Measurements from ENCODE around the gene KCNE2.
"Not testable (repeated sequence)": the region's sequence is repeated elsewhere in the genome, so short reads cannot be mapped to it uniquely, and the experiment has no call there.

KCNE2 gene

GRCh38 chr21:34362670-34363069, 1.1 kb upstream of the KCNE2 start:
- H3K9me3 Mint-ChIP-seq: peaks cover 2 to 4% of the 10 kb centered on the region in 2 donors
- no peaks in the 10 kb centered on the region for H3K36me3 Mint-ChIP-seq
- DNase-seq (no peak), ATAC-seq (replicated peaks) (no peak)
- H3K27me3 Mint-ChIP-seq: peaks cover 24 to 28% of the 10 kb centered on the region in 2 donors
- peaks cover 7 to 8% of the 10 kb centered on the region in 2 donors for H3K4me1 Mint-ChIP-seq
- no peak overlapping the region for H3K4me3 Mint-ChIP-seq
- no peak overlapping the region for H3K27ac Mint-ChIP-seq

GRCh38 chr21:34364921-34365320, 1.1 kb downstream of the KCNE2 start:
- Mint-ChIP-seq H3K4me1 (peaks cover 7 to 8% of the 10 kb centered on the region in 2 donors), H3K27me3 (peaks cover 21 to 23% of the 10 kb centered on the region in 2 donors), H3K4me3 (no peak overlapping the region), H3K36me3 (no peaks in the 10 kb centered on the region), H3K27ac (no peak overlapping the region), H3K9me3 (no peaks in the 10 kb centered on the region)
- ATAC-seq (replicated peaks) (no peak), DNase-seq (no peak)

DNA sequence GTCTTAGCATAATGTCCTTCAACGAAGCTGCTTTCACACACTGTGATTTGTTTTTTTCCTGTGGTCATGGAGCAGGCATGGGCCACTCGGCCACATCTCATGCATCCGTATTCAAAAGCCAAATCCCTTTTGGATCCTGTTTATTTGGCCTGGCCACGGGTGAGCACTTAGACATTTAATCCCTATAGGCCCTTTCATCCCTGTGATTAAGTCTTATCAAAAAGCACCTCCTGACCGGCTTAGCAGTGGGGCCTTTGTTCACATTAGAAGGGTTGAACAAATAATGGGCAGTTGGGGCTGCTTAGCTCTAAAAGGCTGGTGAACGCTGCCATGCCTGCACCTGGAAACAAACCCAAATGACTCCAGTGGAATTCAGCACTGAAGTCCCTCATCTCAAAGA, 2.0 kb downstream of the KCNE2 start:
- DNase-seq: no peak
- H3K9me3 Mint-ChIP-seq: no peaks in the 10 kb centered on the region
- ATAC-seq (replicated peaks): no peak
- no peaks in the 10 kb centered on the region for H3K36me3 Mint-ChIP-seq
- no peak overlapping the region for H3K27ac Mint-ChIP-seq
- H3K27me3 Mint-ChIP-seq: peaks cover 18 to 22% of the 10 kb centered on the region in 2 donors
- H3K4me1 Mint-ChIP-seq: peaks cover 7 to 8% of the 10 kb centered on the region in 2 donors
- H3K4me3 Mint-ChIP-seq: no peak overlapping the region

DNA sequence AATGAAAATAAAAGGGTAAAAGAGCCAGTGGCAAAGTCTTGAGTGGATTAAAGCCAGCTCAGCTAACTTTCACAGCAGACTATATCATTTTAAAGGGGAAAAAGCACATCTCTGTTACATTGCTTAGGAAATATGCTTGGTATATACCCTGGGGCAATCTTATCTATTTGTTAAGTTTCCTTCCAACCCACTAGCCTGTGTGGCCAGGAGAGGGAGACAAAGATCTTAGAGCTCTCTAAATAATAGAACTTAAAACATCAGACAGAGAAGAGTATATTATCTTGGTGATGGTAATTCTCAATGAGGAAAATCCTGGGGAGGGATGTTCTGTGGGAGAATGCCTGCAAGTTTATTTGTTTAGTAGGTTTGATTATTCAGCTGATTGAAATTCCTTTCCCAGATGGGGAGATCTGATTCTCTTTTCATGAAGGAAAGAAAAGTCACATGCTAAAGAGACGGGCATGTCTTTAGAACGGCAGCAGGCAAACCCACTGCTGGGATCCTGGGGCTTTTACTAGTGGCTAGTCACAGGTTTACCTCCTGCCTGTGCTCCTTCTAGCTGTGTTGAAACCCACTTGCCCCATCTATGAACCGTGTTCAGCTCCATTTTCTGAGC, 3.6 kb downstream of the KCNE2 start:
- no peaks in the 10 kb centered on the region for H3K9me3 Mint-ChIP-seq
- no peak overlapping the region for H3K4me3 Mint-ChIP-seq
- H3K27ac Mint-ChIP-seq: no peak overlapping the region
- H3K4me1 Mint-ChIP-seq: no peaks in the 10 kb centered on the region
- H3K36me3 Mint-ChIP-seq: no peaks in the 10 kb centered on the region
- ATAC-seq (replicated peaks): peak; percentile 61 to 67
- H3K27me3 Mint-ChIP-seq: peaks cover 8 to 20% of the 10 kb centered on the region in 2 donors
- DNase-seq: no peak

GRCh38 chr21:34369741-34370140, 5.9 kb downstream of the KCNE2 start:
- no peak overlapping the region for H3K27ac Mint-ChIP-seq
- no peaks in the 10 kb centered on the region for H3K4me1 Mint-ChIP-seq
- no peak overlapping the region for H3K4me3 Mint-ChIP-seq
- DNase-seq: no peak
- ATAC-seq (replicated peaks): no peak
- H3K36me3 Mint-ChIP-seq: no peaks in the 10 kb centered on the region
- H3K9me3 Mint-ChIP-seq: no peaks in the 10 kb centered on the region
- H3K27me3 Mint-ChIP-seq: peaks cover 8 to 15% of the 10 kb centered on the region in 2 donors

- peaks cover 8 to 15% of the 10 kb centered on the region in 2 donors for H3K27me3 Mint-ChIP-seq
- ATAC-seq (replicated peaks): no peak
- no peaks in the 10 kb centered on the region for H3K36me3 Mint-ChIP-seq
- no peaks in the 10 kb centered on the region for H3K4me1 Mint-ChIP-seq
- no peak overlapping the region for H3K4me3 Mint-ChIP-seq
- DNase-seq: no peak
- H3K27ac Mint-ChIP-seq: no peak overlapping the region
- H3K9me3 Mint-ChIP-seq: no peaks in the 10 kb centered on the region
Measured at GRCh38 chr21:34372321-34372720, 8.5 kb downstream of the KCNE2 start.

DNA sequence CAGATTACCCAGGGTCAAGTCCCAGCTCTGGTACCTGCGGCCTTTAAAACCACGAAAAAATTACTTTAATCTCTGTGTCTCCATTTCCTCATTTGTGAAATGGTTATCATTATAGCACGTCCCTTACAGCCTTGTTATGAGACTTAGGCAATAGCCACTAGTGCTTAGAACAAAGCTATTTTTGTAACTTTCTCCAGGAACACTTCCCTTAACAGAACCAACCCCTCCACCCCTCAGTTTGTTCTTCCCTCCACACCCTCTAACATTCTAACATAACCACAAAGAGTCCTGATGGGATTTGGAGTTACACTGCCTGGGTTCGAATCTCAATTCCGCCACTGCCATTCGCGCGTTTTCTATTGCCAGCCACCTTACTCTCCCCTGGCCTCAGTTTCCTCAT, 10.7 kb downstream of the KCNE2 start:
- H3K27ac Mint-ChIP-seq; ATAC-seq (replicated peaks); H3K9me3 Mint-ChIP-seq; H3K4me3 Mint-ChIP-seq; DNase-seq; H3K36me3 Mint-ChIP-seq; H3K4me1 Mint-ChIP-seq; H3K27me3 Mint-ChIP-seq: not testable (repeated sequence)

- H3K27me3 Mint-ChIP-seq, H3K4me1 Mint-ChIP-seq, H3K27ac Mint-ChIP-seq, H3K4me3 Mint-ChIP-seq, H3K36me3 Mint-ChIP-seq, DNase-seq, H3K9me3 Mint-ChIP-seq: not testable (repeated sequence)
- peak; percentile 97 to 98 for ATAC-seq (replicated peaks)
Measured at GRCh38 chr21:34374940-34375618, 11.3 kb downstream of the KCNE2 start, which contains the start of gene SMIM11. Gene SMIM11 (plus strand): TSS chr21:34375507. CDS start chr21:34379505, 3,998 bp downstream.

- not testable (repeated sequence) for H3K4me1 Mint-ChIP-seq
Measured at GRCh38 chr21:34375619-34375972, 11.8 kb downstream of the KCNE2 start.

DNA sequence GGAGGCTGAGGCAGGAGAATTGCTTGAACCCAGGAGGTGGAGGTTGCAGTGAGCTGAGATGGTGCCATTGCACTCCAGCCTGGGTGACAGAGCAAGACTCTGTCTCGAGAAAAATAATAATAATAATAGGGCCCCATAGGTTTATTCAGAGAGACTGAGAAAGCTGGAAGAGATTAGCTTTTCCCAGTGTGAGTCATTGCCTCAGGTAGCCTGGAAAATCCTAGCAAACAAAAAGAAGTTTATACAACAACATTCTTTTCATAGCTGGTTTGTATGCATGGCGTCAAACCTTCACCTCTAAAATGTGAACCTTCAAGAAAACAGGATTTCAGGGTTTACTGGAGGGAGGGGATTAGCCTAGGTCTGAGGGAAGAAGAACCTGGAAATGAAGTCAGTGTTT, 19.3 kb downstream of the KCNE2 start:
- not testable (repeated sequence) for H3K4me1 Mint-ChIP-seq; H3K36me3 Mint-ChIP-seq; H3K27me3 Mint-ChIP-seq; H3K4me3 Mint-ChIP-seq; H3K27ac Mint-ChIP-seq; H3K9me3 Mint-ChIP-seq; DNase-seq; ATAC-seq (replicated peaks)

More at GRCh38 chr21:34375619-34375972, 11.8 kb downstream of the KCNE2 start:
- not testable (repeated sequence) for H3K9me3 Mint-ChIP-seq, H3K27ac Mint-ChIP-seq, DNase-seq, H3K27me3 Mint-ChIP-seq, H3K36me3 Mint-ChIP-seq, H3K4me3 Mint-ChIP-seq
- peak; percentile 92 to 93 for ATAC-seq (replicated peaks)

DNA sequence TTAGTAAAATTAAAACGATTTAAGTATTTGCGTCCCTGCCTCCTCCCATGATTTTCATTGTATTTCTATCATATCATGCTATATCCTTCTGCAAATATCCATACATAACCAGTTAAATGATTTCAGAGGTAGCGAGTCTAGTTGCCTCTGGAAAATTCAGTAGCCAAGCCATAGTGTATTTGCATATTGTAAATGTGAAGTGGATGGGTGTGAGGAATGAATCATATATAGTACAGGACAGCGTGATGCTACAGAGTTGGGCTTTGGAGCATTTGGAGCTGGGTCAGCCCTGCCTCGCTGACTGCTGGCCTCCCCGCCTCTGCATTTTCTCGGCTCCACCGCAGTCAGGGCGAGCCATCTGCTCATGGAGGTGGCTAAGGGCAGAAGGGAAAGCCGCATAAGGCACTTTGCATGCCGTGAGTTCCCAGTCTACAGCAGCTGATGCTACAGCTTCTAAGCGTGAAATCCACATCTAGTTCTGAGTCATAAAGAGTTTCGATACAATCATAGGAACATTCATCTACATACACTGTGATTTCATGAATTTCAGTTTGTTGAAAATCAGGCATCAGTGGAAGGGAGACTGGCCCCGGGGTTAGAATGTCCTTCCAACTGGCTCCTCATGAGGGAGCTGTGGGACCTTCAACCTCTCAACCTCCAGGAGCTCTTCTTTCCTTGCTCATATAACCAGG, 20.1 kb downstream of the KCNE2 start:
- H3K27me3 Mint-ChIP-seq: not testable (repeated sequence)

GRCh38 chr21:34400522-34400921, 36.7 kb downstream of the KCNE2 start:
- not testable (repeated sequence) for H3K4me1 Mint-ChIP-seq; H3K27me3 Mint-ChIP-seq; ATAC-seq (replicated peaks); H3K36me3 Mint-ChIP-seq; H3K27ac Mint-ChIP-seq; H3K4me3 Mint-ChIP-seq; DNase-seq; H3K9me3 Mint-ChIP-seq

More for the DNA sequence above, 20.1 kb downstream of the KCNE2 start:
- H3K4me3 Mint-ChIP-seq, H3K27ac Mint-ChIP-seq, H3K4me1 Mint-ChIP-seq, H3K36me3 Mint-ChIP-seq, DNase-seq, H3K9me3 Mint-ChIP-seq: not testable (repeated sequence)
- ATAC-seq (replicated peaks): peak; percentile 53 to 86

DNA sequence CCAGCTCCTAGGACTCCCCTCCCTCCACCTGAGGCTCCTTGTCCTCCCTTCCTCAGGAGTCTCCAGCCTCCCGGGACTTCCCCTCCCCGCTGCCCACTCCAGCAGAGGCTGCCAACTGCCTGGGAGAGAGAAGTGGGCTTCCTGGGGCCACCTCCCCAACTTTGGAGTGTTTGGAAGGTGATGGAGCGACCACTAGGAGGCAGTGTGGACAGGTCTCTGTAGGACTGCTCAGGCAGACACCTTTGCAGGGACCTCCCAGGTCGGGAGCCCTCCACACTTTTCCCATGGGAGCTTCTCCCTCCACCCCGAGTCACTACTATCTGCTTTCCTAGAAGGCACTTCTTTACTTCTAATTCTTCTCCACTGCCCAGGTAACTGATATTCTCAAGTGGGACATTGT, 40.9 kb downstream of the KCNE2 start:
- not testable (repeated sequence) for H3K4me3 Mint-ChIP-seq; H3K36me3 Mint-ChIP-seq; DNase-seq; H3K27ac Mint-ChIP-seq; H3K4me1 Mint-ChIP-seq; H3K27me3 Mint-ChIP-seq; H3K9me3 Mint-ChIP-seq; ATAC-seq (replicated peaks)

DNA sequence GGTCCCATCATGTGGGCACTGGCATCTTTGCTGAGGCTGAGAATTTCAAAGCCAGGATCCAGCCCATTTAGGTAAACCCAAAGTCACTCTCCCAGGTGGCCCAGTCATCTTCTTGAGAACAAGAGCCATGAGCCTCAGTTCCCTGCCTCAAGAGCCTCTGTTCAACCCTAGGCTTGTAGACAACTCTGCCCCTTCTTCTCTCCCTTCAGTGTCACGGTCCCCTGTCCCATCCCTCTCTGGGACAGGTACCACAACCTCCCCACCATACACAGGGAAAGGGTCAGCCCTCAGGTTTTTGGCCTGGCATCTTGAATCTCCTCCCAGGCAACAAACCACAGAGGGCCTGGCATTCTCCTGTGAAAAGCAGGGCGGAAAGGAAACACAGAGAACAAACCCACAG, 41.9 kb downstream of the KCNE2 start:
- not testable (repeated sequence) for H3K27ac Mint-ChIP-seq; ATAC-seq (replicated peaks)

GRCh38 chr21:34406102-34406501, 42.3 kb downstream of the KCNE2 start:
- not testable (repeated sequence) for H3K9me3 Mint-ChIP-seq, H3K27ac Mint-ChIP-seq, H3K4me3 Mint-ChIP-seq, DNase-seq, H3K27me3 Mint-ChIP-seq, H3K4me1 Mint-ChIP-seq, H3K36me3 Mint-ChIP-seq
- peak in 1 of 2 donors; percentile 36 for ATAC-seq (replicated peaks)

More for the DNA sequence above, 41.9 kb downstream of the KCNE2 start:
- not testable (repeated sequence) for H3K4me1 Mint-ChIP-seq, DNase-seq, H3K4me3 Mint-ChIP-seq, H3K36me3 Mint-ChIP-seq, H3K27me3 Mint-ChIP-seq, H3K9me3 Mint-ChIP-seq

All from stimulated activated naive B cell treated with anti-CD40 and anti-IgM and Interleukin-4, amounts not matched to agents 10 μg/mL and 1 μg/mL and 100 μg/mL, for 72 hours (primary cell).